ENCODE measurements around the gene COL6A3. TPM values are rescaled to one million over a fixed set of nuclear protein-coding genes. Genes with fewer than 3 reads are reported as not detected.

Gene COL6A3
- total RNA-seq, 1 experiment from 2014 or later: 0.81 TPM

- no peaks in the 10 kb centered on the region for H3K9me3 ChIP-seq (ENCODE audit: control insufficient read depth, low read depth, low read length)
- H4K8ac ChIP-seq (replicated peaks; ENCODE audit: insufficient read length, low read depth, low read length): no peak overlapping the region
- WGBS (ENCODE audit: extremely low coverage, insufficient read length, low lambda C conversion rate): no CpG with 5 or more reads among the region's 1 CpG
- no peak overlapping the region for H2BK120ac ChIP-seq (ENCODE audit: low read depth, low read length, poor library complexity, severe bottlenecking)
- Mint-ChIP-seq H3K27me3 (ENCODE audit: low read depth) (peaks cover 31% of the 10 kb centered on the region), H3K27ac (no peak overlapping the region), H3K36me3 (ENCODE audit: insufficient read depth in 1 of 3, low read depth in 3 of 3) (no peaks in the 10 kb centered on the region), H3K9me3 (no peaks in the 10 kb centered on the region), H3K4me3 (no peak overlapping the region), H3K4me1 (no peaks in the 10 kb centered on the region)
- H3K14ac ChIP-seq (ENCODE audit: insufficient read depth, low read length): no peak overlapping the region
- H3K27me3 ChIP-seq (ENCODE audit: insufficient read depth, low read length): no peaks in the 10 kb centered on the region
- H3K23me2 ChIP-seq (ENCODE audit: insufficient read length, low read depth, low read length, poor library complexity, severe bottlenecking): no peaks in the 10 kb centered on the region
- no peak overlapping the region for H2BK20ac ChIP-seq (ENCODE audit: low read depth, low read length, poor library complexity, severe bottlenecking)
- no peak overlapping the region for H3K4ac ChIP-seq (ENCODE audit: low read depth, low read length)
- no peaks in the 10 kb centered on the region for H4K20me1 ChIP-seq (ENCODE audit: control insufficient read depth, insufficient read depth, insufficient read length)
- no peaks in the 10 kb centered on the region for H3K79me2 ChIP-seq (ENCODE audit: insufficient read depth, low read length)
- DNase-seq: no peak
- no peak overlapping the region for H2AFZ ChIP-seq (ENCODE audit: low read length)
- no peak overlapping the region for H4K5ac ChIP-seq (ENCODE audit: insufficient read length, low read depth, low read length)
- H2BK15ac ChIP-seq (ENCODE audit: low read depth, low read length): no peak overlapping the region
- H2BK12ac ChIP-seq (ENCODE audit: insufficient read length, low read depth, low read length): no peak overlapping the region
- no peak overlapping the region for H2BK5ac ChIP-seq (ENCODE audit: insufficient read length, low read length)
- no peak overlapping the region for H3K27ac ChIP-seq (ENCODE audit: insufficient read length, low read depth, low read length)
- H3K4me2 ChIP-seq (ENCODE audit: insufficient read depth, insufficient read length, low read length): no peak overlapping the region
- H3K56ac ChIP-seq (ENCODE audit: insufficient read length, low read depth, low read length): no peak overlapping the region
- no peaks in the 10 kb centered on the region for H3K79me1 ChIP-seq (ENCODE audit: insufficient read depth, low read depth, low read length, poor library complexity, severe bottlenecking)
- TF ChIP-seq, protein P1, sequence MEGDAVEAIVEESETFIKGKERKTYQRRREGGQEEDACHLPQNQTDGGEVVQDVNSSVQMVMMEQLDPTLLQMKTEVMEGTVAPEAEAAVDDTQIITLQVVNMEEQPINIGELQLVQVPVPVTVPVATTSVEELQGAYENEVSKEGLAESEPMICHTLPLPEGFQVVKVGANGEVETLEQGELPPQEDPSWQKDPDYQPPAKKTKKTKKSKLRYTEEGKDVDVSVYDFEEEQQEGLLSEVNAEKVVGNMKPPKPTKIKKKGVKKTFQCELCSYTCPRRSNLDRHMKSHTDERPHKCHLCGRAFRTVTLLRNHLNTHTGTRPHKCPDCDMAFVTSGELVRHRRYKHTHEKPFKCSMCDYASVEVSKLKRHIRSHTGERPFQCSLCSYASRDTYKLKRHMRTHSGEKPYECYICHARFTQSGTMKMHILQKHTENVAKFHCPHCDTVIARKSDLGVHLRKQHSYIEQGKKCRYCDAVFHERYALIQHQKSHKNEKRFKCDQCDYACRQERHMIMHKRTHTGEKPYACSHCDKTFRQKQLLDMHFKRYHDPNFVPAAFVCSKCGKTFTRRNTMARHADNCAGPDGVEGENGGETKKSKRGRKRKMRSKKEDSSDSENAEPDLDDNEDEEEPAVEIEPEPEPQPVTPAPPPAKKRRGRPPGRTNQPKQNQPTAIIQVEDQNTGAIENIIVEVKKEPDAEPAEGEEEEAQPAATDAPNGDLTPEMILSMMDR (conservative IDR thresholded peaks at IDR 0.05): no peak
- H3K4me1 ChIP-seq (ENCODE audit: insufficient read depth, low read length): no peaks in the 10 kb centered on the region
- H3K9ac ChIP-seq (ENCODE audit: extremely low read depth, insufficient read length, low read length): no peak overlapping the region
- no peak overlapping the region for H3T11ph ChIP-seq (ENCODE audit: low read length)
- no peak overlapping the region for H2AK5ac ChIP-seq (ENCODE audit: insufficient read length, low read length)
- H3K23ac ChIP-seq (ENCODE audit: insufficient read length, low read depth, low read length): no peak overlapping the region
- no peak overlapping the region for H3K18ac ChIP-seq (ENCODE audit: insufficient read length, low read depth, low read length)
- no peak overlapping the region for H4K91ac ChIP-seq (ENCODE audit: insufficient read length, low read depth, low read length)
Observed at GRCh38 chr2:237392186-237392585, 21.8 kb downstream of the COL6A3 start.

Data from H9 (cell line).